Liver (tissue), 9 donors: ENCODE data around the gene MSH4. TPM values are rescaled to one million over a fixed set of nuclear protein-coding genes. Genes with fewer than 3 reads are reported as not detected.

Experiments
- DNase-seq: peaks from one replicate; pipeline ENCODE4 v3.0.0-alpha.2; 2017; ENCODE audit warnings: low spot score
- H3K27ac ChIP-seq, 2 donors: one replicate each; pipeline ENCODE4 v1.7.0; 2013; ENCODE audit warnings: inconsistent platforms in 2 of 2, low read length in 2 of 2, control low read depth in 1 of 2, low read depth in 1 of 2, mild to moderate bottlenecking in 1 of 2
- H3K27me3 ChIP-seq, 4 donors: one replicate each; pipeline versions ENCODE4 v1.6.1 to v1.7.0; 2013; ENCODE audit warnings: low read length in 3 of 4, inconsistent platforms in 1 of 4, mild to moderate bottlenecking in 1 of 4, moderate library complexity in 1 of 4; ENCODE audit not compliant: control insufficient read depth in 4 of 4, insufficient read depth in 4 of 4
- H3K36me3 ChIP-seq, 4 donors: one replicate each; pipeline versions ENCODE4 v1.6.1 to v1.7.0; 2013; ENCODE audit warnings: low read length in 3 of 4, mild to moderate bottlenecking in 3 of 4, low read depth in 1 of 4, moderate library complexity in 1 of 4; ENCODE audit not compliant: control insufficient read depth in 4 of 4, insufficient read depth in 3 of 4
- H3K4me1 ChIP-seq, 4 donors: one replicate each; pipeline versions ENCODE4 v1.6.1 to v1.7.0; 2013; ENCODE audit warnings: low read length in 3 of 4, mild to moderate bottlenecking in 3 of 4, moderate library complexity in 1 of 4; ENCODE audit not compliant: control insufficient read depth in 4 of 4, insufficient read depth in 4 of 4
- H3K4me3 ChIP-seq, 3 donors: one replicate each; pipeline versions ENCODE4 v1.6.1 to v1.7.0; 2013; ENCODE audit warnings: low read length in 3 of 3, control low read depth in 1 of 3, low read depth in 1 of 3, mild to moderate bottlenecking in 1 of 3
- H3K9ac ChIP-seq, 2 donors: one replicate each; pipeline ENCODE4 v1.7.0; 2013; ENCODE audit warnings: low read length in 2 of 2, mild to moderate bottlenecking in 2 of 2, moderate library complexity in 2 of 2, control low read depth in 1 of 2, low read depth in 1 of 2
- H3K9me3 ChIP-seq, 4 donors: one replicate each; pipeline versions ENCODE4 v1.6.1 to v1.7.0; 2013; ENCODE audit warnings: low read length in 3 of 4; ENCODE audit not compliant: control insufficient read depth in 4 of 4
- ATF3 ChIP-seq: IDR thresholded peaks from 2 replicates; pipeline ENCODE4 v1.6.1; 2016; ENCODE audit warnings: antibody characterized with exemption
- CTCF ChIP-seq: fragments of 150-350 bp; IDR thresholded peaks from 2 replicates; pipeline ENCODE4 v1.5.1; 2017; ENCODE audit warnings: improper control_type of control experiment, low read depth, low read length; ENCODE audit not compliant: missing input control
- EGR1 ChIP-seq, 2 donors: IDR thresholded peaks; 2 replicates each; pipeline ENCODE4 v1.6.1; 2016 to 2018; ENCODE audit warnings: antibody characterized with exemption in 2 of 2, low read depth in 2 of 2
- FOXA2 ChIP-seq: IDR thresholded peaks from 2 replicates; pipeline ENCODE4 v1.6.1; 2016; ENCODE audit warnings: antibody characterized with exemption
- GABPA ChIP-seq, 2 donors: IDR thresholded peaks in 1 of 2; conservative IDR thresholded peaks in 1 of 2; 2 replicates each; pipeline ENCODE4 v1.6.1; 2016; ENCODE audit warnings: antibody characterized with exemption in 2 of 2, mild to moderate bottlenecking in 1 of 2, moderate library complexity in 1 of 2
- HNF4G ChIP-seq: IDR thresholded peaks from 2 replicates; pipeline ENCODE4 v1.6.1; 2016; ENCODE audit warnings: antibody characterized with exemption
- JUND ChIP-seq, 2 donors: IDR thresholded peaks; 2 replicates each; pipeline ENCODE4 v1.6.1; 2016; ENCODE audit warnings: antibody characterized with exemption in 2 of 2
- MAX ChIP-seq: IDR thresholded peaks from 2 replicates; pipeline ENCODE4 v1.6.1; 2016; ENCODE audit warnings: antibody characterized with exemption
- NR2F2 ChIP-seq: IDR thresholded peaks from 2 replicates; pipeline ENCODE4 v1.6.1; 2016; ENCODE audit warnings: antibody characterized with exemption
- RAD21 ChIP-seq, 2 donors: IDR thresholded peaks; 2 replicates each; pipeline ENCODE4 v1.6.1; 2016; ENCODE audit warnings: antibody characterized with exemption in 2 of 2, mild to moderate bottlenecking in 2 of 2
- REST ChIP-seq: IDR thresholded peaks from 2 replicates; pipeline ENCODE4 v1.6.1; 2016; ENCODE audit warnings: antibody characterized with exemption, mild to moderate bottlenecking
- RXRA ChIP-seq, 2 donors: IDR thresholded peaks; 2 replicates each; pipeline ENCODE4 v1.6.1; 2017 to 2018; ENCODE audit warnings: antibody characterized with exemption in 2 of 2, mild to moderate bottlenecking in 1 of 2
- SP1 ChIP-seq: IDR thresholded peaks from 2 replicates; pipeline ENCODE4 v1.6.1; 2018; ENCODE audit warnings: antibody characterized with exemption, mild to moderate bottlenecking
- TAF1 ChIP-seq: conservative IDR thresholded peaks from 2 replicates; pipeline ENCODE4 v1.6.1; 2016; ENCODE audit warnings: antibody characterized with exemption, mild to moderate bottlenecking
- YY1 ChIP-seq: IDR thresholded peaks from 2 replicates; pipeline ENCODE4 v1.6.1; 2016; ENCODE audit warnings: antibody characterized with exemption, mild to moderate bottlenecking
- ZBTB33 ChIP-seq: IDR thresholded peaks from 2 replicates; pipeline ENCODE4 v1.6.1; 2016; ENCODE audit warnings: antibody characterized with exemption
- WGBS: extraction: QIAGEN DNeasy Blood & Tissue Kit; methylation state at CpG from one replicate; pipeline ENCODE4 v1.1.7; 2013; 5-methylcytosine and 5-hydroxymethylcytosine counted together
- polyA plus RNA-seq, 2 donors: library from polyadenylated mRNA; stranded (reverse) in 1 of 2; unstranded in 1 of 2; fragments of 200-250 nt in 1 of 2; fragments of >200 nt in 1 of 2; fragmentation: Nextera tagmentation in 1 of 2; extraction: Ambion mirVana in 1 of 2; gene quantifications; one replicate each; pipeline versions ENCODE4 v1.2.1 to v1.2.3, GENCODE V29; 2013 to 2015
- total RNA-seq, 2 donors: library from RNA; depleted of rRNA; stranded (reverse); fragments of >200 nt; gene quantifications; one replicate each; pipeline ENCODE4 v1.2.3, GENCODE V29; 2014
- donor health status: healthy.
- donor health status: healthy.
- donor health status: healthy.
- donor health status: healthy.
- donor health status: healthy.

Gene MSH4
- total and polyA plus RNA-seq, 4 donors, result 0.08 to 0.14 TPM; not detected in 2

GRCh38 chr1:75861831-75862230, 65.1 kb downstream of the MSH4 start:
- Histone ChIP-seq H3K36me3 (no peaks in the 10 kb centered on the region), H3K4me3 (no peak overlapping the region), H3K4me1 (no peaks in the 10 kb centered on the region), H3K27me3 (no peaks in the 10 kb centered on the region), H3K9ac (no peak overlapping the region), H3K9me3 (no peaks in the 10 kb centered on the region), H3K27ac (no peak overlapping the region)
- no peak for DNase-seq
- TF ChIP-seq TAF1 (no peak), HNF4G (no peak), MAX (no peak), FOXA2 (no peak), RAD21 (IDR thresholded peaks at IDR 0.05) (no peak), ZBTB33 (no peak), JUND (IDR thresholded peaks at IDR 0.05) (no peak), ATF3 (no peak), GABPA (IDR thresholded peaks at IDR 0.05 in 1 of 2, conservative IDR thresholded peaks at IDR 0.05 in 1 of 2) (no peak), REST (no peak)
- 79% methylated on average over 6 of the region's 6 CpGs for WGBS

- no peak overlapping the region for H3K9ac ChIP-seq
- no peaks in the 10 kb centered on the region for H3K36me3 ChIP-seq
- no peak for DNase-seq
- WGBS, result 45% methylated on average over 1 of the region's 1 CpG
- no peaks in the 10 kb centered on the region for H3K9me3 ChIP-seq
- H3K27ac ChIP-seq, result no peak overlapping the region
- H3K4me3 ChIP-seq, result no peak overlapping the region
- TF ChIP-seq RAD21 (IDR thresholded peaks at IDR 0.05) (no peak), CTCF (no peak), REST (no peak), EGR1 (IDR thresholded peaks at IDR 0.05; ENCODE audit: low read depth in 2 of 2) (no peak), MAX (no peak), YY1 (no peak), SP1 (no peak), NR2F2 (no peak), RXRA (IDR thresholded peaks at IDR 0.05) (no peak), ATF3 (no peak)
- no peaks in the 10 kb centered on the region for H3K4me1 ChIP-seq
- H3K27me3 ChIP-seq, result no peaks in the 10 kb centered on the region
These were observed 74.3 kb downstream of the MSH4 start for GRCh38 chr1:75870951-75871350.
